ENCODE measurements around the gene TBX10.

DNA sequence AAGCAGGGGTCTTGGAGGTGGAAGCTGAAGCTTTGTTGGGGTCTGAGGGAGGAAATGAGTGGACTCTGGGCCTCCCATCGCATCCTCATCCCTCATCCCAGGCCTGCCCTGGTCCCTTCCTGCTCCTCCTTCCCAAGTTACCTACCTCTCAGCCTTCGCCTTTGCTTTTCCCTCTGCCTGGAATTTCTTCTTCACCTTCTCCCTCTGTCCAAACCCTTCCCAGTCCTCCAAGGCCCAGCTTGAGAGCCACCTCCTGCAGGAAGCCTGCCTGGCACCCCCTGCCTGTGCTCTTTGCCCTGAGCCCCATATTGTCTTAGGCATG, 7.7 kb downstream of the TBX10 start:
- TF ChIP-seq REST (IDR thresholded peaks at IDR 0.05; ENCODE audit: low read depth), result no peak
- TF ChIP-seq, protein P1, sequence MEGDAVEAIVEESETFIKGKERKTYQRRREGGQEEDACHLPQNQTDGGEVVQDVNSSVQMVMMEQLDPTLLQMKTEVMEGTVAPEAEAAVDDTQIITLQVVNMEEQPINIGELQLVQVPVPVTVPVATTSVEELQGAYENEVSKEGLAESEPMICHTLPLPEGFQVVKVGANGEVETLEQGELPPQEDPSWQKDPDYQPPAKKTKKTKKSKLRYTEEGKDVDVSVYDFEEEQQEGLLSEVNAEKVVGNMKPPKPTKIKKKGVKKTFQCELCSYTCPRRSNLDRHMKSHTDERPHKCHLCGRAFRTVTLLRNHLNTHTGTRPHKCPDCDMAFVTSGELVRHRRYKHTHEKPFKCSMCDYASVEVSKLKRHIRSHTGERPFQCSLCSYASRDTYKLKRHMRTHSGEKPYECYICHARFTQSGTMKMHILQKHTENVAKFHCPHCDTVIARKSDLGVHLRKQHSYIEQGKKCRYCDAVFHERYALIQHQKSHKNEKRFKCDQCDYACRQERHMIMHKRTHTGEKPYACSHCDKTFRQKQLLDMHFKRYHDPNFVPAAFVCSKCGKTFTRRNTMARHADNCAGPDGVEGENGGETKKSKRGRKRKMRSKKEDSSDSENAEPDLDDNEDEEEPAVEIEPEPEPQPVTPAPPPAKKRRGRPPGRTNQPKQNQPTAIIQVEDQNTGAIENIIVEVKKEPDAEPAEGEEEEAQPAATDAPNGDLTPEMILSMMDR (IDR thresholded peaks at IDR 0.05 in 2 of 3, conservative IDR thresholded peaks at IDR 0.05 in 1 of 3; ENCODE audit: borderline replicate concordance in 1 of 3, insufficient read depth in 1 of 3, low read depth in 2 of 3, low read length in 2 of 3), result no peak
- no peak for TF ChIP-seq JUND (IDR thresholded peaks at IDR 0.05)
- no peak for TF ChIP-seq ZNF274 (IDR thresholded peaks at IDR 0.05; ENCODE audit: low read depth, low read length)
- no peak for TF ChIP-seq POLR2A (IDR thresholded peaks at IDR 0.05; ENCODE audit: borderline replicate concordance, extremely low read depth, insufficient read depth, insufficient read length)
- no peak for TF ChIP-seq SP1 (IDR thresholded peaks at IDR 0.05; ENCODE audit: low read depth)
- no peak for TF ChIP-seq EZH2 (IDR thresholded peaks at IDR 0.05)
- no peak for TF ChIP-seq EZH2phosphoT487 (IDR thresholded peaks at IDR 0.05; ENCODE audit: borderline replicate concordance)

Measured in HCT116 (cell line).